HCT116 (cell line): Measurements from ENCODE around the gene SLC25A21.

Source experiments
- CTCF ChIP-seq, 3 experiments: fragments of 200-600 bp in 1 of 3; sonication (generic) in 1 of 3; IDR thresholded peaks in 2 of 3; conservative IDR thresholded peaks in 1 of 3; 2 replicates each; pipeline ENCODE4 v1.5.1; 2012 to 2017; ENCODE audit warnings: low read depth in 2 of 3, low read length in 2 of 3, antibody characterized with exemption in 1 of 3, borderline replicate concordance in 1 of 3, control low read depth in 1 of 3, mild to moderate bottlenecking in 1 of 3, mixed read lengths in 1 of 3, mixed run types in 1 of 3, moderate library complexity in 1 of 3; ENCODE audit not compliant: insufficient read depth in 1 of 3
- POLR2A ChIP-seq: IDR thresholded peaks from 2 replicates; pipeline ENCODE4 v1.7.0; 2011; ENCODE audit warnings: borderline replicate concordance; ENCODE audit not compliant: insufficient read depth, insufficient read length; ENCODE audit errors: extremely low read depth
- POLR2AphosphoS5 ChIP-seq: IDR thresholded peaks from 2 replicates; pipeline ENCODE4 v1.6.1; 2011; ENCODE audit warnings: mild to moderate bottlenecking, low read depth, low read length, moderate library complexity
- SIN3A ChIP-seq: IDR thresholded peaks from 2 replicates; pipeline ENCODE4 v1.6.1; 2012; ENCODE audit warnings: low read depth
- ZFX ChIP-seq: fragments of 450-650 bp; IDR thresholded peaks from 2 replicates; pipeline ENCODE4 v1.6.1; 2017
- ZNF274 ChIP-seq: fragments of 200-500 bp; sonication (Bioruptor generic); IDR thresholded peaks from 2 replicates; pipeline ENCODE4 v1.6.1; 2014; ENCODE audit warnings: mild to moderate bottlenecking, low read depth, low read length, inconsistent platforms

- TF ChIP-seq CTCF (IDR thresholded peaks at IDR 0.05 in 2 of 3, conservative IDR thresholded peaks at IDR 0.05 in 1 of 3; ENCODE audit: borderline replicate concordance in 1 of 3, insufficient read depth in 1 of 3, low read depth in 2 of 3, low read length in 2 of 3) (no peak), ZNF274 (no peak), POLR2A (no peak), POLR2AphosphoS5 (no peak), ZFX (no peak), SIN3A (no peak)
Measured at GRCh38 chr14:36949371-36949770, 223.0 kb downstream of the SLC25A21 start.
